Measurements from ENCODE around the gene DPYSL5.

DNA sequence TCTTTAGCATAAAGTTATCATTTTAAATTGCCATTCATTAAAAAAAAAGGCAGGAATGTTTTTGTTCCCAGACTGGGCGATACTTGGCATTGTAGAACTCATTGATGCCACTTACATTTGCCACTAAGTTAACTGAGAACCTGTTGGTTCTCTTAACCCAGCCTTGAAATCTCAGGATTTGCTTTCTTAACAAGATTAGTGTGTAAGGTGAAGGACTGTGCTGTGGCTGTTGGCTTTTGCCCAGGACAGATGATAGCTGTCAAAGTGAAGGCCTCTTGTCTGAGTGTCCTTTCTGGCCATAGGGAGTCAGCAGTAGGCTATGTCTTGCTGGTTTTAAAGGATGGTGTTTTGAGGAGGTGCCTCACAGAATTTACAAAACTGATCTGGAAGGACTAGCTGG is 2.6 kb downstream of the DPYSL5 start:
- TF ChIP-seq POLR2AphosphoS5 (IDR thresholded peaks at IDR 0.05; ENCODE audit: low read depth, low read length) (no peak), POLR2A (IDR thresholded peaks at IDR 0.05; ENCODE audit: low read depth, low read length) (no peak), TAF1 (IDR thresholded peaks at IDR 0.05; ENCODE audit: borderline replicate concordance, low read depth, low read length) (no peak)
